ENCODE data around the gene GALNT11.

The GALNT11 gene

DNA sequence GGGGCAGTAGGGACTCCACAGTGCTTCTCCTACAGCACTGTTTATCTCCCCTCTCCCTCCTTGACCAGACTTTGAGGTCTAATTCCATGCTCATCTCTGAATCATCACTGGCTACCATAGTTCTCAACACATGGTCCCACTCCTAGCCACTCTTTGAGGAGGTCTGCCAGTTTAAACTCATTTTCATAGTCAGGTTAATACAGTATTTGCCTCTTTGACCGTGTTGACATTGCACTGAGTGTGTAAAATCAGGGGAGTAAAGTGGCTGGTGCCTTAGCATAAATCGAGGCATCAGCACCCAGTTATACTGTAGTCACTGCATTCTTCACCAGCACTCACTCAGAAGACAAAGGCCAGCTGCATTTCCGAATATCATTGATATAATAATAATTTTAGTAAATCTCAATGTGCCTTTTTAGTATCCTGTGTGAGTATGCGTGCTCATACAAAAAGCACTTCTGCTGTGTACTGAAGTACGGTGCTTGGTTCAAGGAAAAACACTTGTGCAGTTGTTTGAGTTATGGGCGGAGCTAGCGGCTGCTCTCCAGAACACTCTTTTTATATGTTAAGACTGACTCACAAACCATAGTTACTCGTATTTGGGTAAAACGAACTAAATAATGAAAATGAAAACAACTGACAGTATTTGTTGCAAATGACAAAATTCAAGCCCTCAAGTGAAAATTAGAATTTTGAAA lies 89.7 kb downstream of the GALNT11 start:
- no peak for TF ChIP-seq CTCF (IDR thresholded peaks at IDR 0.05; ENCODE audit: insufficient read depth, low read depth, low read length, missing control alignments)
- no peak overlapping the region for H3K4me3 ChIP-seq (ENCODE audit: low read length)
- DNase-seq (ENCODE audit: low read depth), result no peak

- no peak for TF ChIP-seq CTCF (IDR thresholded peaks at IDR 0.05; ENCODE audit: insufficient read depth, low read depth, low read length, missing control alignments)
- no peak for DNase-seq (ENCODE audit: low read depth)
- no peak overlapping the region for H3K4me3 ChIP-seq (ENCODE audit: low read length)
Measured at GRCh38 chr7:152117356-152117755, 91.9 kb downstream of the GALNT11 start.

DNA sequence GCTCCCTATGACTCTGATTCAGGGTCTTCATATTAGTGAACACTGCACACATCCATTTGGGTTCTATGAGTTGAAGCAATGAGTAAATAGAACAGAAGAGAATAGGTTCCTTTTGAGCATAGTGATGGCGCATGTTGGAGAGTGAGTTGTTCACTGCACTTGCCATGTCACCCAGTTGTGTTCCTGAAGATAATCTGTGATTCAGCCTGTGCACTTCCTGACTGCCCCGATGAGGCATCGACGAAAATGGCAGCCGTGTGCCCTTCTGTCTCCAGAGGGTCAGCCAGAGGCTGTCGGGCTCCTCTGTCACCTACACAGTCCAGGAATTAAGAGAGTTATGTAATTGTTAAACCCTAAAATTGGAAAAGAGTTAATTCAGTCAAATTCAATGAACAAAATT lies 94.7 kb downstream of the GALNT11 start:
- DNase-seq (ENCODE audit: low read depth), result no peak
- no peak for TF ChIP-seq CTCF (IDR thresholded peaks at IDR 0.05; ENCODE audit: insufficient read depth, low read depth, low read length, missing control alignments)
- no peak overlapping the region for H3K4me3 ChIP-seq (ENCODE audit: low read length)

GRCh38 chr7:152120776-152121175 lies 95.3 kb downstream of the GALNT11 start:
- no peak for DNase-seq (ENCODE audit: low read depth)
- H3K4me3 ChIP-seq (ENCODE audit: low read length), result no peak overlapping the region
- TF ChIP-seq CTCF (IDR thresholded peaks at IDR 0.05; ENCODE audit: insufficient read depth, low read depth, low read length, missing control alignments), result no peak

DNA sequence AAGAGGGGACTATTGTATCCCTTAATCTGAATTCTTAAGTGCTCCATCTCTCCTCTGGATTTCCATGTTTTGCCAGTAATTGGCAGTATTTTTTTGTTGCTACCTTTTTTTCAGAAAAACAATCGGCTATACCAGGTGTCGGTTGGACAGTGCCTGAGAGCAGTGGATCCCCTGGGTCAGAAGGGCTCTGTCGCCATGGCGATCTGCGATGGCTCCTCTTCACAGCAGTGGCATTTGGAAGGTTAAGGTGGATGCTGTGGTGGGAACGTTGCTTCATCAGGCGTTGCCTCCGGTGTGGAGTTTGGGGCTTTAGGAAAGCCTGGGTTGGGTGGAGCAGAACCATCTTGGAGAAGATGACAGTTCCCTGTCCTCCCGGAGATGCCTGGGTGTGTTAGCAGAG lies 96.0 kb downstream of the GALNT11 start:
- no peak overlapping the region for H3K4me3 ChIP-seq (ENCODE audit: low read length)
- DNase-seq (ENCODE audit: low read depth), result no peak
- no peak for TF ChIP-seq CTCF (IDR thresholded peaks at IDR 0.05; ENCODE audit: insufficient read depth, low read depth, low read length, missing control alignments)

GRCh38 chr7:152122540-152122939 lies 97.1 kb downstream of the GALNT11 start:
- no peak overlapping the region for H3K4me3 ChIP-seq (ENCODE audit: low read length)
- no peak for TF ChIP-seq CTCF (IDR thresholded peaks at IDR 0.05; ENCODE audit: insufficient read depth, low read depth, low read length, missing control alignments)
- no peak for DNase-seq (ENCODE audit: low read depth)

DNA sequence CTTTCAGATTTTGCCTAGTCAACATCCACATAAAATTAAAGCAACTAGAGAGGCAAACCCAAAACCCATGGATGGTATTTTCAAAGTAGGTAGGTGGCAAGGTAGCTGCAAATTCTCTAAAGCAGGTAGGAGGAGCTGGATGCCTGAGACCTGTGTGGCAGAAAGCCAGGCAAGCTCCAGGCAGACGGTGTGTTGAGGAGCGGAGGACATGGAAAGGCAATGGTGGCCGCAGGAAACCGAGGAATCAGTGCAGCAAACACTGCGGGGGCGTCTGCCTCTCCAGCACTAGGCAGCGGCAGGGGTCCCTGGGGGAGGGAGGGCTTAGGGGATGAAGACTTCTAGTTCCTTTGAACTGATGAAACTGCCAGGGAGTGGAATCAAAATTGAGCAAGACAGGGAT lies 101.3 kb downstream of the GALNT11 start:
- DNase-seq (ENCODE audit: low read depth), result no peak
- no peak for TF ChIP-seq CTCF (IDR thresholded peaks at IDR 0.05; ENCODE audit: insufficient read depth, low read depth, low read length, missing control alignments)
- H3K4me3 ChIP-seq (ENCODE audit: low read length), result no peak overlapping the region
